GM20431 (cell line): ENCODE data around the gene MED28.

Experiments
- in situ Hi-C: fragments of 300-500 bp; cut with MseI, MboI; formaldehyde crosslinking; loops from one replicate; pipeline ENCODE4 v1.15.0; 2020; ENCODE audit warnings: low sequenced_read_pairs; ENCODE audit not compliant: unreplicated experiment

Gene MED28

DNA sequence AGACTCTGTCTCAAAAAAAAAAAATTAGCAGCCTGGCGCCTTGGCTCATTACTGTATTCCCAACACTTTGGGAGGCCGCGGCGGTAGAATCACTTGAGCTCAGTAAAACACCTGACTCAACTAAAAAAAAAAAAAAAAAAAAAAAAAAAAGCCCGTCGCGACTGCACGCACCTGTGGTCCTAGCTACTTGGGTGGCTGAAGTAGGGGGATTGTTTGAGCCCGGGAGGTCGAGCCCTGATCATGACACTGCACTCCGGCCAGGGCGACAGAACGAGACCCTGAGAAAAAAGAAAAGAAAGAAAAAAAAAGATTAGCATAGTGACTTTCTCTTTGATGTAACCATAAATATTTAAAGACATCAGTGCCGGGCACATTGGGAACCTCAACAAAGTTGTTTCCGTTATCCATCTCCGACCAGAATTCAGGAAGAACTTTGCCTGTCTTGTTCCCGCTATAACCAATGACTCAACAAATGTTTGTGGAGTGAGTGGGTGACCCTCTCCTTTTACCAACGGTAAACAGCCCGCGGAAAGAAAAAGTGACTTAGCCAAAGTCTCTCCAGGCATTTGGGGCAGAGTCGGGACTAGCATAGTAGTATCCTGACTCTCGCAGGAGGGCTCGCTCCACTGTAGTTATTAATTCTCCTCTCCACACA lies 553 bp upstream of the MED28 start:
- in situ Hi-C loops = no loop called here

DNA sequence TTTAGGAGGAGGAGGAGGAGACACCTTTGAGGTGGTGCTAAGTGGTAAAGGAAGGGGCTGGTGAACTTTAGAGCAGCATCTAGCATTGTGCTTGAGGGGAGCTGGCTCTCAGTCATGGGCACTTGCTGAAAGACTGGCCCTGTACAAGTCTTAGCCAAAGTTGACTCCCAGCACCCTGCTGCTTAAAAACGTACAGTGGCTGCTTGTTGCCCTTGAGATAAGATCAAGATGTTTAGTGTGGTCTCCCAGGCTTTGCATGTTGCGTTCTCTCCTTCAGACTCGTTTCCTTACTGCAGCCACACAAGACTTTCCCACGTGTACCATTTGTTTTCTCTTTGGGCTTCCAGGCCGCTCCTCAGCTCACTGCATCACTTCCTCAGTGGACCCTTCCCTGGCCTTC lies 1.8 kb downstream of the MED28 start:
- in situ Hi-C loops = no loop called here

DNA sequence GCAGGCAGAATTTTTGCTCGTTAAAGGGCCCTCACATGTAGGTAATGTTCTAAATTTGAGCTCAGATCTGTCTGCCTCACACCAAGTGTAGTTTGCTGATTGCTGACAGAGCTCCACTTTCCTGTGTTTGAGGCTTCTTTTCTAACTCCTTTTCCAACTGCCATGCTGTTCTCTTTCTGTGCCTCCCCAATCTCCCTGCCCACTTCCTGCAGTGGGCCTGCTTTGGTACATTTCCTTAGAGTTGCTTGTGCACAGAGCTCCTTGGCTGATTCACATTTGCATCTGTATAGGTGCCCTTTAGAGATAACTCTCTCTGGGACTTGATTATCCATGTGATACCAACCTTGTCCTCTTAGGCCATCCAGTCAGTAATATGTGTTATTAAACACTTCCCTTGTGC lies 4.5 kb downstream of the MED28 start:
- in situ Hi-C loops = no loop called here

DNA sequence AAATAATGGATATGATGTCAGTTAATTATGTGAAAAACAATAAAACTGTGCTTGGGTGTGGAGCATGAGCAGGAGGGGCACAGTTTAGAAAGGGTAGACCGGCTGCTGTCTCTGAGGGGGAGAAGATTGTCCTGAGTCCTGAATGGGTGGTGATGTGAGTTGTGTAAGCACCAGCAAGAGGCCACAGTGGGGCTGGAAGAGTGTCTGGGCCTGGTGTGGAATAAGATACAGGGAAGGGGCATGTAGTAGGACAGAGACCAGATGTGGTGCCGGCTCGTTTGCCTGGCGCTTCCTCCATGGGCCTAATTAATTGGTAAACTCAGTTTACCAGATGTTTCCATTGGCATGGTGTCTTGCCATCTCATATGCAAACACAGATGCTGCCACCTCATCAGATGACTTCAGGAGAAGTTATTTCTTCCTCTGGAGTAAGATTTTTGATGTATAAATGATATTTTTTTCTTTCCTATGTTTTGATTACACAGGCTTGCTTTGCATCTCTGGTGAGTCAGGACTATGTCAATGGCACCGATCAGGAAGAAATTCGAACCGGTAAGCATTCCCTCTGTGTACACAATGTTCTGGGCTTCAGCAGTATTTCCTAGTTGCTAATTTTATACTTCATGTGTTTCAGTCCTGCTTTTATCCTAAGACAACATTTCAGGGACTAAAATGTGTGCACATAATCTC lies 5.1 kb downstream of the MED28 start:
- in situ Hi-C loops = no loop called here

DNA sequence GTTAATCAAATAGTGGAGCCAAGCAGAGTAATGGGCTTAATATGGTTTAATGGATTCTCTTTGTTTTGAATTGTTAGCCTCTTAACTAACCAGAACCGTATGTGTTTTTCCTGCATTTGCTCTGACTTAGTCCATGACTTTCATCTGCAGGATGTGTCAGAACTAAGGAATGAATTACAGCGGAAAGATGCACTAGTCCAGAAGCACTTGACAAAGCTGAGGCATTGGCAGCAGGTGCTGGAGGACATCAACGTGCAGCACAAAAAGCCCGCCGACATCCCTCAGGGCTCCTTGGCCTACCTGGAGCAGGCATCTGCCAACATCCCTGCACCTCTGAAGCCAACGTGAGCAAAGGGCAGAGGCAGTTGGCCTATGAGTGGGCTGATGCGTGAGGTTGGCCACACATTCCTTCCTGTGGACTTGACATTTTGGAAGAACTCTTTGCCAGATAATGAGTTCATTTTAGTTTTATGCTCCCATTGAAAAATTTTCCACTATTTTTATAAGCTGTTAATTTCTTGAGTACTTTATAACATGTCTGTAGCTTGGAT lies 9.1 kb downstream of the MED28 start:
- in situ Hi-C loops = no loop called here

DNA sequence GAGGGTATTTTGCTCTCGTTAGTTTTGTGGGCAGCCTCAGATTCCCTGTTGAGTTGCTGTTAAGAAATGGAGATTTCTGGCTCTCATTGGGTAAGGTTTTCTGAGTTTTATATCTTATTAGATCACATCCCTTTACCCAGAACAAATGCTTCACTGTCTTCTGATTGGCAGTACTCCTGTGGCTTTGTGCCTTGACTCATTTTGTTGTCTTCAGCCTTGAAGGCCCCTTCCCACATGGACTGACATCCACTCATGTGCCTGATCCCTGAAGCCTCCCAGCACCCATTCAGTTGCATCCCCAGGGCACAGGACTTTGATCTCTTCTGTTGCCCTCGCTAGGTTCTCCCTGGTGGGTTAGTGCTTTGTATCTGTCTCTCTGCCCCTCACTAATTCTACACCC lies 10.4 kb downstream of the MED28 start:
- in situ Hi-C loops = no loop called here

DNA sequence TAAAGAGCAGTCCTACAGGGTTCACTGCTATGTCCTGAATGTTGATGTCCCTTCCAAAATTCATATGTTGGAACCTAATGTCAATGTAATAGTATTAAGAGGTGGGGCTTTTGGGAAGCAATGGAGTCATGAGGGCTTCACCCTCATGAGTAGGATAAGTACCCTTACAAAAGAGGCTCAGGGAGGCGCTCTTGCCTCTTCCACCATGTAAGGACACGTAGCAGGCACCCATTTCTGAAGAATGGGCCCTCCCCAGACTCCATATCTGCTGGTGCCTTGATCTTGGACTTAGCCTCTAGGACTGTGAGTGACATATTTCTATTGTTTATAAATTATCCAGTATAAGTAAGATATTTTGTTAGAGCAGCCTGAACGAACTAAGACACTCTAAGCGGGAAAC lies 15.8 kb downstream of the MED28 start:
- in situ Hi-C loops = loop anchor here (10.0 kb wide), 1 partner anchor 85 kb away; no protein-coding TSS in a partner anchor

DNA sequence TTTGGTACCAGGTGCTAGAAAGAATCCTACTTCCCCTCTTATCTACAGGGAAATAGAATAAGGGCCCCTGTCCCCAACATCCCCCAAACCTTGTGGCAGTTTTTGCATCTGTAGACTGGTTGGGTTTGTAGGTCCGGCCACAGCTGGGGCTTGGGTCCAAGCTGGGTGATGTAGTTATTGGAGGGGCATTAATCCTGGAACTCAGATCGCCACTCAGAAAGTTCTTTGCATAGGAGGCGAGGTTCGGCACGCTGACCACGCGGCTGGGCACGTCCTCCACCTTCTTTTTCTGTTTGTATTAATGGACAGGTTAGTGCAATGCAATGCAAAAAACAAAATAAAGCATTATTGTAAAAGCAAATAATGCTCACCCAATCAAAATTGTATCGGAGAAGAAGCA lies 19.2 kb downstream of the MED28 start:
- in situ Hi-C loops = loop anchor here (10.0 kb wide), 1 partner anchor 89 kb away; no protein-coding TSS in a partner anchor

DNA sequence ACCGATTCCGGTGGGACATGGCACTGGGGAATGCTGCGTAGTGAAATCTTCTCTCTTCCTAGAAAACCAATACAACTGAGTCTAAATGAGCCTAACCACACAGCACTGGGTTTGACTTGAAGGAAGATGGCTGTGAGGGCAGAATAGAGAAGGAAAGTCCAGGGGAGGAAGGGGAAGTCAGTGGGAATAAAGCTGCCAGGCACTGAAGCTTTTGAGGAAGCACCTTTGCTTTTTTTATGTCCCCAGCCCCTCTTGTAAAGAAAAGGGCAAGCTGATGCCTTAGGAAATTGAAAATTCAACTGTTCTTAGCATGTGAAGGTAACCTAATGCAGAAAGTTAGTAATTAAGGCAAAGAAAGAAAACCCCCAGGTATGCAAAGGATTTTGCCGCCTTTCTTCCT lies 20.6 kb downstream of the MED28 start:
- in situ Hi-C loops = loop anchor here (10.0 kb wide), 1 partner anchor 90 kb away; no protein-coding TSS in a partner anchor

DNA sequence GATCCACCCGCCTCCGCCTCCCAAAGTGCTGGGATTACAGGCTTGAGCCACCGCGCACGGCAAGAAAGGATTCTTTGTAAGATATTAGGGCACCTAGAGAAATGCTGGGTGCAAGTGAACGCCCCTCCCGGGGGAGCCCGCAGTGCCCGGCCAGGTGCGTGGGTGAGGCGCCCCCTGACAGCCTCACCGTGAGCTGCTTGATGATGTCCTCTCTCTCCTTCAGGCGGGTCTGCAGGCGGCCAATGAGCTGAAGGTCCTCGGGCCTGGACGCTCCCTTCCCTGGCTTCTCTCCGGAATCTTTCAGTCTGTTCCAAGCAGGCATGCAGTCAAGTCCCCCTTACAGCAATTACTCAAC lies 21.9 kb downstream of the MED28 start:
- in situ Hi-C loops = loop anchor here (10.0 kb wide), 1 partner anchor 92 kb away; no protein-coding TSS in a partner anchor

DNA sequence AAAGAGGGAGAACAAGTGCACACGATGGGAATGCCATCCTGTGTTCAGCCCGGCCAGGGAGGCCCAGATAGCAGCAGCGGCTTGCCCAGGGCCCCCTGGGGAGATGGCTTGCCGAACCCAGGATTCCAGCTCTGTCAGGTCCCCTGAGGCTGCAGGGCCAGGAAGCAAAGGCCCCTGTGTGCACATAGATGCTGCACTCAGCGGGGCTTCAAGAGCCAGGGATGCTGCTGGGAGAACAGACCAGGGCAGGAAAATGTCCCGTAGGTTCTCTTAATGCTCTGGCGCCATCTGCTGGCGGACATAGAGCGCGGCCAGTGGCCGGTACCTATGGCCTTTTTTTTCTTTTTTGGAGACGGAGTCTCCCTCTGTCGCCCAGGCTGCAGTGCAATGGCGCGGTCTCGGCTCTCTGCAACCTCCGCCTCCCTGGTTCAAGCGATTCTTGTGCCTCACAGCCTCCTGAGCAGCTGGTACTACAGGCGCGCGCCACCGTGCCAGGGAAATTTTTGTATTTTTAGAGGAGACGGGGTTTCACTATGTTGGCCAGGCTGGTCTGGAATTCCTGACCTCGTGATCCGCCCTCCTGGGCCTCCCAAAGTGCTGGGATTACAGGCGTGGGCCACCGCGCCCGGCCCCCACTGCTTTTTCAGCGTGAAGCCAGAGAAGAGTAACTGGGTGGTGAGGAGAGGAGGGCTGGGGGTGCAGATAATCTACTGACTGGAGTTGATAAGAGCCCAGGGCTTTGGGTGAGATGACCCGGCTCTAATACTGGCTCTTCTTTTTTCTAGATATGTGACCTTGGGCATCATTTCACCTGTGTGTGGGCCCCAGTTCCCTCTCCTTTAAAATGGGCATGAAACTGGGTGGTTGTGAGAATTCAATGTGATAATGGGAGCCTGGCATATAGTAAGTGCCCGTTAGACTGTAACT lies 22.5 kb downstream of the MED28 start:
- in situ Hi-C loops = loop anchor here (10.0 kb wide), 1 partner anchor 92 kb away; no protein-coding TSS in a partner anchor

DNA sequence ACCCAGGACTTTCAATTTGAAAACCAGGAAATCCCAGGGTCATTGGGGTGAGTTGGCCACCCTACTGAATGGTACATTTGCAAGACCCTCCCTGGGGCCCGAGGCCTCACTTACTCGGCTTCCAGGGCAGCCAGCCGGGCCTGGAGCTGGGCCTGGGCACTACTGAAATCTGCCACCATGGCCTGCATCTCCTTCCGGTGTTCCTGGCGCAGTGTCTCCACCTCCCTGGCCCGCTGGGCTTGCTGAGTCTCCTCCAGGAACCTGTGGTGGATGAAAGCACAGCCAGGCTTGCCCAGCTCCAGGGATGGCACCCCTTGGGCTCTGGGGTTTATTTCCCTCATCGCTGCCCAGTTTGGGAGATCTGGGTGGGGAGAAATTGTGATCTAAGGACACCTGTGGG lies 24.7 kb downstream of the MED28 start:
- in situ Hi-C loops = loop anchor here (10.0 kb wide), 1 partner anchor 94 kb away; no protein-coding TSS in a partner anchor

DNA sequence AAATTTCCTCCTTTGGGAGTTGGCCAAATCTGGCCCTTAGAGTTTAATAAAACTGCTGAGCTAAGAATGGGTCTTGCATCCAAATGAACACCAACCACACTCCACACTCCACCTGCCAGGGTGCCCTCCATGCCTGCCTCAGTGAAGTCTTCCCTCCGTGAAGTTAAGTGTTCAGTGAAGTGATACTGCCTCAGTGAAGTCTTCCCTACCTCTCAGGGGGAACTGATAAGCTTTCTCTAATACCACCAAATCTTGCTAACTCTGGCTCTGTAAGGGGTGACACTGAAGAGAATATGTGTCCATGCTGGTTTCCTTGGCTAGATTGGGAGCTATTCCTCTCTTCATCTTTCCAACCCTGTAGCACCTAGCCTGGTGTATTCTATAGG lies 27.9 kb downstream of the MED28 start:
- in situ Hi-C loops = no loop called here

DNA sequence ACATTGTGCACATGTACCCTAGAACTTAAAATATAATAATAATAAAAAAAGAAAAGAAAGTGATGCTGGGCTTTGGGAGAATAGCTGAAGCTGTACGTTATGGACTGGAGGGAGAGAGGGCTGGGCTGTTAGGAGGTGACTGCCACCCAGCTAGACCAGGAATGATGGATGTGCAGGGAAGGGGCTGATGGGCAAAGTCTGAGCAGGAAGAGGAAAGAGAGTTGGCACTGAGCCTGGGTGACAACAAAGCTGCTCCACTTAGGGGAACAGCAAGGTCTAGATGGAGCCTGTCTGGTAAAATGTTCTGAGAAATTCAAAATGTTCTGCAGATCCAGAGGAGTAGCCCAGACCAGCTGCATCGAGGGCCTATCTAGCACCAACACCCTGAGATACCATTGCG lies 32.3 kb downstream of the MED28 start:
- in situ Hi-C loops = no loop called here

DNA sequence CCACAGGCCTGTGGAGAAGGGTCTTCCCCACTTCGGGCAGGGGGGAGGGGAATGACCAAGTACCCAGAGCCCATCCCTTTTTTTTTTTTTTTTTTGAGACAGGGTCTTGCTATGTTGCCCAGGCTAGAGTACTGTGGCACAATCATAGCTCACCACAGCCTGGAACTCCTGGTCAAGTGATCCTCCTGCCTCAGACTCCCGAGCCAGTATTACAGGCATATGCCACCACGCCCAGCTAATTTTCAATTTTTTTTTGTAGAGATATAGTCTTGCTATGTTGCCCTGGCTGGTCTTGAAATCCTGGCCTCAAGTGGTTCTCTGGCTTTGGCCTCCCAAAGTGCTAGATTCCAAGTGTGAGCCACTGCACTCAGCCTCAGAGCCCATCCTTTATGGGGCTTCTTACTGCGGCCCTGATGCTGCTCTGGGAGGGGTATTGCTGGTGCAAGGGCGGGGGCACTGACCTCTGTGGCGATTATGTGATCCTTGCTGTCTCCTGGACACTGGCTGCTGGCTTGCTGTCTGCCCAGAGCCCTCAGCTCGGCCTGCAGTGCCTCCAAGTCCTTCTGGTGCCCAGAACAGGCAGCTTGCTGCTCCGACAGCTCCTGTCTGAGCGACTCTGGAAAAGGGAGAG lies 32.9 kb downstream of the MED28 start:
- in situ Hi-C loops = no loop called here

DNA sequence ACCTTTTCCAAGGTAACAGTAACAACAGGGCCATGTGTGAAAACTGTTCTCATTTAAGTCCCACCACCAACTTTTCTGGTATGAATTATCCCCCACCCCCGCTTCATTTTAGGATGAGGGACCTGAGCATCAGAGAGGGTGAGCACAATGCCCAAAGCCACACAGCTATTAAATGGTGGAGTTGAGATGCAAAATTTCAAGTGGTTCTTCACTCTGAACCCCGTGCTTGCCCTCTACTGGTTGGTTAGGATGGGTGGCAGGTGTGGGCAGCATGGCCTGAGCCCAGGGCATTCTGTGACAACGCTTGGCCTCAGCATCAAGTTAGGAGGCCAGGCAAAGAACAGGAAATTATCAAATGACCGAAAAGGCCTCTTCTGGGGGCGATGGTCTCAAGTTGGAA lies 33.5 kb downstream of the MED28 start:
- in situ Hi-C loops = no loop called here

DNA sequence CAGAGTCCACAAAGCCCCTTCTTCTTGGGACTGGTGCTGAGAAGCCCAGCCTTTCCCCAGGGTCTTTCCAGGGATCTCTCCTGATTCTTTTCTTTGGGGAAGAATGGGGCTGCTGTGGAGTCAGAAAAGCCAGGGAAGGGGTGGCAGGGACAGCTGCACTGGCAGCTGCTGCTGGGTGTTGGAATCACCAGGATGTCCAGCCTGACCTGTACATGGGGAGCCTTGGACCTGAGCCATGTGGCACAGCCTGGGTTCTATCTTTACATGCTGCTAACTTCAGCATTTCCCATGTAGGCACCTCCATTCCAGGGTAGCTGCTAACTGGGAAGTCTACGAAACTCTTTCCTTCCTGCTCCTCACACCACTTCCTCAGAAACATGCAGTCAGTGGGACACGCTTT lies 36.0 kb downstream of the MED28 start:
- in situ Hi-C loops = no loop called here

DNA sequence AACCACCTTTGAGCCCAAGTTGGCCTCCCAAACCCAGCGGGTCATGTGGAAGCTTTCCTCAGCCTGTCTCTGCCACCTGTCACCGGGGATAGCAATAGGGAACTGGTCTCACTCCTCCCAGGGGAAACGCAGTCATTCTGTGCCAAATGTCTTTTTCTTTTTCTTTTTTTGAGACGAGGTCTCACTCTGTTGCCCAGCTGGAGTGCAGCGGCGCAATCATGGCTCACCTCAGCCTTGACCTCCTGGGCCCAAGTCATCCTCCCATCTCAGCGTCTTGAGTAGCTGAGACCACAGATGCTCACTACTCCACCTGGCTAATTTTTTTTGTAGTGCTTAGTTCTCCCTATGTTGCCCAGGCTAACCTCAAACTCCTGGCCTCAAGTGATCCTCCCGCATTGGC lies 40.3 kb downstream of the MED28 start:
- in situ Hi-C loops = no loop called here

DNA sequence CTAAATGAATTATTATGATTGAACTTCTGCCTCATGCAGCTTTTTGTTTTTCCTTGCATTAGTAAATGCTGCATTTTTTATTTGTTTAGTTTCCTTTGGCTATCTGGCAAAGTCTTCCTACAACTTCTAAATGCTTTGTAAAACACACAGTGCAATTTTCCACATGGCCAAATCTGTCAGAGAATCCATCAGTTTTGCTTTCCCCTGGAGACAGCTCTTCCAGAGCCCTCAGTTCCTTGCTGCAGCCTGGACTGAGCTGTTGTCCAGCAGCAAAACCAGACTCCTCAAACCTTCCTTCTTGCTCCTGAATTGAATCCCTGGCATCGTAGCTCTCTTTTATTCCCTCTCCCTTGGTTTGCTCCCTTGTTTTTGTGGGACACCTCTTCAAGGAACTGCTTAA lies 42.6 kb downstream of the MED28 start:
- in situ Hi-C loops = no loop called here

DNA sequence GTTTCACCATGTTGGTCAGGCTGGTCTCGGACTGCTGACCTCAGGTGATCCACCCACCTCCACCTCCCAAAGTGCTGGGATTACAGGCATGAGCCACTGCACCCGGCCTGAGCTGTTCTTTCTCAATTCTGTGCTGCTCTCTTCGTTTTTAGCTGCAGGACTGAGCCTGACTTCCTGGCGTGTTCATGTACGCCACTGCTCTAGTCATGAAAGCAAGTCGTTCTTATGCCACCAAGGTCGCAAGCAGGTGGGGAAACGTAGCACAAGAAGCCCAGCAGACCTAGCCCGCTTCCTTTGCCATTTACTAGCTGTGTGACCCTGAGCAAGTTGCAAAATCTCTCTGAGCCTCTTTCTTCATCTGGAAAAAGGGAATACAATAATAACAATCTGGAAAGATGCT lies 43.4 kb downstream of the MED28 start:
- in situ Hi-C loops = no loop called here
